Measurements from ENCODE around the gene SOST.
"Not testable (repeated sequence)": the region's sequence is repeated elsewhere in the genome, so short reads cannot be mapped to it uniquely, and the experiment has no call there.

SOST gene

DNA sequence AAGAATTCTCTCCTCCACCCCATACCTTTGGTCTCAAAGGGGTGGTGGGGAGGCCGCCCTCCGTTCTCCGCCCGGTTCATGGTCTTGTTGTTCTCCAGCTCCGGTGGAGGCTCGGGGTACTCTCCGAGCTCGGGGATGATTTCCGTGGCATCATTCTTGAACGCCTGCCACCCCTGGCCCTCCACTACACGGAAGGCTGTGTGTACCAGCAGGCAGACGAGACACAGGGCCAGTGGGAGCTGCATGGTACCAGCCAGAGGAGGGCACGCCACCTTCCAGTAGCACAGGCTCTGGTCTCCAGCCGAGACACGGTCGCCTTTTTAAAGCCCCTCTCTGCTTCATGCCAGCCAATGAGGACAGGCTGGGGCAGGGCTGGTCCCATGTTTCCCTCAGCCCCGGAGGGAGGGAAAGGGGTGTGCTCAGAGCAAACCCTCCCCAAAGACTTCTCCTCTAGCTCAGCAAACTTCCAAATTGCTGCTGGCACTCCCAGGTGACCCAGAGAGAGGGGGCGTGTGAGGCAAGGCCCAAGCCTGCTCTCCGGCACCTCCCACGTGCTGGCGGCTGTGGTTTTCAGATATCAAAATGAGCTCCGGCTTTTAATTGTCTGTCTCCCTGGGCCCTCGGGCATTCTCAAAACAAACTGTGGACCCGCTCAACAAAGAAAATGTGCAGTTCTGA, at the start of gene SOST:
SOST (minus strand) TSS at position 295 of the 678 bp plus-strand sequence; CDS start at position 245, 50 bp downstream.
- DNase-seq (ENCODE audit: low spot score), result no peak

DNA sequence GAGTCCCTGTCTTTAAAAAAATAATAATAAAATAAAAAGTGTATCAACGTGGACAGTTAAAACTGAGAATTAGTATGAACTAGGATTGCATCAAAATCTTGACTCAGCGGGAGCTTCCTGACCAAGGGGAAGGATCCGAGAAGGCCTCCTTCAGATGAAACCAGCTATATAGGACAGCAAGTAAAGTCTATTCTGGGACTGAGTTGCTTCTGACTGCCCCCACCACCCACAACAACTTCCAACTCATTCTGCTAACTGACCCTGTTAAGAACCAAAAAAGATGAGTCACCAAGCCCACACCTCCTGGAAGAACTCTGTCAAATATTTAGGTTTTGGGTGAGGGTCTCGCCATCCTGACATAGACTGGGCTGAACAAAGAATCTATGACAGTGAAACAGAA, 49.5 kb upstream of the SOST start:
- no peak for DNase-seq (ENCODE audit: low spot score)

DNA sequence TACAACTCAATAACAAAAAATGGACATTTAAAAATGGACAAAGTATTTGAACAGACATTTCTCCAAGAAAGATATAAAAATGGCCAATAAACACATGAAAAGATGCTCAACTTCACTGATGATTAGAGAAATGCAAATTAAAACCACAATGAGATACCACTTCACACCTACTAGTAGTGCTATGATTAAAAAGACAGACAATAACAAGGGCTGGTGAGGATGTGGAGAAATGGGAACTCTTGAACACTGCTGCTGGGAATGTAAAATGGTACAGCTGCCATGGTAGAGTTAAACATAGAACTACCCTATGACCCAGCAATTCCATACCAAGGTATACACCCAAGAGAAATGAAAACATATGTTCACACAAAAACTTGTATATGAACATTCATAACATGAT, 46.5 kb upstream of the SOST start:
- DNase-seq (ENCODE audit: low spot score), result no peak

DNA sequence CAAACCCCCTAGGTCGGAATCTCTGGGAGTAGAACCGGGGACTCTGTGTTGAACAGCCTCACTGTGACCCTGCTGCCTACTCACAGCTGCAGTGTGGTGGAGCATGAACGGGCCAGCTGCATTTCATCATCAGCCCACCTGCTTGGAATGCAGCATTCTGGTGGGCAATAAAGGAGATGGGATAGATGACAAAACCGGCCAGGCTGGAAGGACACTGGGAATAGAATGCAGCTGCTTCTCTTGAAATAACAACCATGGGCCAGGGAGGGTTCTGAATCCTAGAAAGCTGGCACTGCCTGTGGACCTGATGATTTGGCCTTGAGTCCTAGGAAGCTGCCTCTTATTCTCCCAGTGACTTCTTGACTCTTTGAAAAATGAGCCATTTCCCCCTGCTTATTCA, 45.2 kb upstream of the SOST start:
- no peak for DNase-seq (ENCODE audit: low spot score)

DNA sequence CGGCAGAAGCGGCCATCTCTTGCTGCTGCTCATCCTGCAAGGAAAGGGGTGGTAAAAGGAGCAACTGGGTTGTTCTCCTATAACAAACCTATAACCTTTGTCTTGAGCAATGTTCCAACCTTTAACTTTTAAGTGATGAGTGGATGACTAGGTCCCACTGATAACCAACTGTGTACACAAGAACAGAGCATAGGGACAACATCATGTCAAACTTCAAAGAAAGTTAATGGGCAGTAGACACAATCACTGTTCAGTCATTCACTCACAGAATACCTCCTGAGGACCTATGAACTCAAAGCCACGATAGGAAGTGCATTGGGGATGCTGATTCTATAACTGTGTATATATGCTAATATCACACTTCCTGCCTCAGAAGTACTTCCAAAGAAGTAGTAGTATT, 43.3 kb upstream of the SOST start:
- no peak for DNase-seq (ENCODE audit: low spot score)

DNA sequence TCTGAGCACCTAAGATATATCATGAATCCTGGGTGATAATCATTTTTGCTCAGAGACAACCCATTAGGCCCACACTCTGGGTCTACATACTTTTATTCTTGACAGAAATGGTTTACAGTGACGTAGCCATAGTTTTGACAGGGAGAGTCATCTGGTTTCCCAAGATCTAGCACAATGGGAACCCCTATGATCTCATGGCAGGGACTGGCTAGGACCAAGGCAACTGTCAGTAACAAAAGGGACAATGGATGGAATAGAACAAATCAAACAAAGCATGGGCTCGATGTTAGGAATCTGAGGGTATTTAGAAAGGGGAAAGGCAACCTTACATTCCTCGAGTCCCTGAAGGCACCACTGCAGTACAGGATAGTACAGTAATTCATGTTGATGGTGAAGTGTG, 42.1 kb upstream of the SOST start:
- no peak for DNase-seq (ENCODE audit: low spot score)

DNA sequence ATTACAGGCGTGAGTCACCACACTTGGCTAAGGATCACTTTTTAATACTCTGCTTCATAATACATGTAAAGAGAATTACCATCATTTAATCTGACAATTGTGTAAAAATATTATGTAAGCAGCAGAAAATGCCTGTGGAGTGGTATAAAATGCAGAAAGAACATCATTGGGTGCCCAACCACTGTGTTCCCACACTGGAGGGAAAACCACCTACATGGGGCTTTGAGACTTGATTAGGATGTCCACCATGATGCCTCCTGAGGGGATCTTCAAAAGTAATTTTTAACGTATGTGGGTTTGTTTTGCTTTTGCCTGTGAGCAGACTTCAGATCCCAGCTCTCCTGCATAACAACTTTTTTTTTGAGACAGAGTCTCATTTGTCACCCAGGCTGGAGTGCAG, 40.5 kb upstream of the SOST start:
- DNase-seq (ENCODE audit: low spot score), result no peak

DNA sequence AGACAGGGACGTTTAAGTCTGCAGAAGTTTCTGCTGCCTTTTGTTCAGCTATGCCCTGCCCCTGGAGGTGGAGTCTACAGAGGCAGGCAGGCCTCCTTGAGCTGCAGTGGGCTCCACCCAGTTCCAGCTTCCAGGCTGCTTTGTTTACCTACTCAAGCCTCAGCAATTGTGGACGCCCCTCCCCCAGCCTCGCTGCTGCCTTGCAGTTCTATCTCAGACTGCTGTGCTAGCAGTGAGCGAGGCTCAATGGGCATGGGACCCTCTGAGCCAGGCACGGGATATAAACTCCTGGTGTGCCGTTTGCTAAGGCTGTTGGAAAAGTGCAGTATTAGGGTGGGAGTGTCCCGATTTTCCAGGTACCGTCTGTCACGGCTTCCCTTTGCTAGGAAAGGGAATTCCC, 39.4 kb upstream of the SOST start:
- DNase-seq (ENCODE audit: low spot score), result not testable (repeated sequence)

DNA sequence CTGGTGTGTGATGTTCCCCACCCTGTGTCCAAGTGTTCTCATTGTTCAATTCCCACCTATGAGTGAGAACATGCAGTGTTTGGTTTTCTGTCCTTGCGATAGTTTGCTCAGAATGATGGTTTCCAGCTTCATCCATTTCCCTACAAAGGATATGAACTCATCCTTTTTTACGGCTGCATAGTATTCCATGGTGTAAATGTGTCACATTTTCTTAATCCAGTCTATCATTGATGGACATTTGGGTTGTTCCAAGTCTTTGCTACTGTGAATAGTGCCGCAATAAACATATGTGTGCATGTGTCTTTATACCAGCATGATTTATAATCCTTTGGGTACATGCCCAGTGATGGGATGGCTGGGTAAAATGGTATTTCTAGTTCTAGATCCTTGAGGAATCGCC, 34.1 kb upstream of the SOST start:
- DNase-seq (ENCODE audit: low spot score), result not testable (repeated sequence)

DNA sequence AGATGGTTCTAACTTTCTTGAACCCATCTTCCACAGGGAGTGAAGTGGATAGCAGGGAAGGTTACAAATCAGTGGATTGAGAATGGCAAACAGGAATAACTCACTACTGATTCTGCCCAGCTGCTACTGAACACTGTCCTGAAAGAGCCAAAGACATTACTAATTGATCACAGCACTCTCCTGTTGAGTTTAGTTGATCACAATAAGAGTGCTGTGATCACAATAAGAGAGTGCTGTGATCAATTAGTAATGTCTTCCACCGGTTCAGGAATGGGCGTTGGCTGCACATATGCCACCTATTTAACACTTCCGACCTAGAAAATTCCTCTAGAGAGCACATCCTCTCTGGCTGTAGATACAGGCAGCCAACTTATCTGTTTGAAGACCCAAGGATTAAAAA, 33.0 kb upstream of the SOST start:
- DNase-seq (ENCODE audit: low spot score), result peak; percentile 52

DNA sequence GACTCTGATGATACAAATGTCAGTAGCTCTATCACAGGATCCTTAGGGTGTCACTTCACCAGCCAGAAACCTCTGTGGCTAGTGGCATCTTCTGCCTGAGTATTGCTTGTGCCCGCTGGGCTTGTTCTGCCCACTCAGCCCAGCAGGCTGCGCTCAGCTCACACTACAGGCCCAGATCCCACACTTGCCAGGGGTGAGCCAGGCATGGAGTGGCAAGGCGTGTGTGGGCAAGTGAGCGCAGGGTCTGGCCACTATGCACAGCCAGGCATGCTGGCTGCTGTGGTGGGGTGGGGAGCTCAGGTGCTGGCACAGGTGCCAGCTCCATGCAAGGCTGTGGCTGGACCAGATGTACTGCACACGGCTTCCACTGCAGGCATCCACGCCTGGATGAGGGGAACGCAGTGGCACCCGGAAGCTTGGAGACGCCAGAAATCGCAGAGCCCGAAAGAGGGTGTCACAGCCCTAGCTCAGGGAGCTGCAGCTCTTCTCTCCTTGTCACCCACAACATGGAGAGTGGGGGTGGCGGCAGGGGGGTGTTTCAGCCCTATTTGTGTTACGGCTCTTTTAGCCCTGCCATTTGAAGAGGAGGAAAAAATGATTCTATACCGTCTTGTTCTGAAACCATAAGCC, 31.8 kb upstream of the SOST start:
- DNase-seq (ENCODE audit: low spot score), result no peak

DNA sequence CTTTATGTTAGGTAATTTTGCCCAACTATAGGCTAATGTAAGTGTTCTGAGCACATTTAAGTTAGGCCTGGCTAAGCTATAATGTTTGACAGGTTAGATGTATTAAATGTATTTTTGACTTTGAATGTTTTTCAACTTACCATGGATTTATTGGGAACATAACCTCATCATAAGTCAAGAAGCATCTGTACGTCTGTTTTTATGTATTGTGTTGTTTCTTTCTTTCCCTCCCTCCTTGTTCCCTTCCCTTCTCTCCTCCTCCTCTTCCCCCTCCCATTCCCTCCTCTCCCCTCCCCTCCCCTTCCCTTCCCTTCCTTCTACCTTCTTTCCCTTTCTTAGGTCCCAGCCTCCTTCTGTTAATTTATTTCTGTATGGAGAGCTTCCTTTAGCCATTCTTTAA, 30.9 kb upstream of the SOST start:
- DNase-seq (ENCODE audit: low spot score), result no peak

DNA sequence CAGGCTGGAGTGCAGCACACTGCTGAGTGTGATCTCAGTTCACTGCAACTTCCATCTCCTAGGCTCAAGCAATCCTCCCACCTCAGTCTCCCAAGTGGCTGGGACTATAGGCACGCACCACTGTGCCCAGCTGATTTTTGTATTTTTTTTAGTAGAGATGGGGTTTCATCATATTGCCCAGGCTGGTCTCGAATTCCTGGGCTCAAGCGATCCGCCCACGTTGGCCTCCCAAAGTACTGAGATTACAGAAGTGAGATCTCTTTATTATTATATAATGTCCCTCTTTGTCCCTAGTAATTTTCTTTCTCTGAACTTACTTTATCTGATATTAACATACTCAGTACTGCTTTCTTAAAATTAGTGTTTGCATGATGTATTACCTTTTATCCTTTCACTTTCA, 29.9 kb upstream of the SOST start:
- DNase-seq (ENCODE audit: low spot score), result no peak

DNA sequence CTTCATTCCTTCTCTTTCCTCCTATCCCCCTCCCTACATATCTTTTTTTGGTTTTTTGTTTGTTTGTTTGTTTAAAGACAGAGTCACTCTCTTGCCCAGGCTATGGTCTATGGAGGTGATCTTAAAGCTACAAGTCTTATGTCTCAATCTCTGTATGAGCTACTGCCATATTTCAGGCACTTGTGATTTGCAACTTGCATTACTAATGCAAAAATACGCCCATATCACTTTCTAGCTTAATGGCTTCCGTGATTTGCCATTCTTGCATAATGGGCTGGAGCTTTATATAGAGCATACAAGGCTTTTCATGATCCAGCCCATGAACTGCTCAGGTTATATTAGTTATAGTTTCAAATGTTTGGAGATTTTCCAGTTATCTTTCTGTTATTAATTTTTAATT, 29.1 kb upstream of the SOST start:
- DNase-seq (ENCODE audit: low spot score), result no peak

DNA sequence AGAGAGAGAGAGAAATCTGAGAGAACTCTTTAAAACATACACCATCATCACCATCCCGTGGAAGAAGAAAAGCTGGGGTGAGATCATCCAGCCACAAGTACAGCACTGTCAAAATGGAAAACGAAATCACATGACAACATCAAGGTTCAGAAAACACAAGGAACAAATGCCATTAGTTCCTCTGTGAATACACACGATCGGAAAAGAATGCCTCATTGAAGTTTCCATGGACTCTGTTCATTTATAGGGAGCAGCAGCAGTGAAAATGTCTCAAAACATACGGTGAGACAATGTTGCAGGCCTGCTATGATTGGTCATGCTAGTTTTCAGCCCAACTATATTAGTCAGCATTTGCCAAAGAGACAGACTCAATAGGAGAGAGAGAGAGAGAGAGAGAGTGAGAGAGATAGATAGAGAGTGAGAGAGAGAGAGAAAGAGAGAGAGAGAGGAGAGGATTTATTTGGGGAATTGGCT, 26.1 kb upstream of the SOST start:
- no peak for DNase-seq (ENCODE audit: low spot score)

DNA sequence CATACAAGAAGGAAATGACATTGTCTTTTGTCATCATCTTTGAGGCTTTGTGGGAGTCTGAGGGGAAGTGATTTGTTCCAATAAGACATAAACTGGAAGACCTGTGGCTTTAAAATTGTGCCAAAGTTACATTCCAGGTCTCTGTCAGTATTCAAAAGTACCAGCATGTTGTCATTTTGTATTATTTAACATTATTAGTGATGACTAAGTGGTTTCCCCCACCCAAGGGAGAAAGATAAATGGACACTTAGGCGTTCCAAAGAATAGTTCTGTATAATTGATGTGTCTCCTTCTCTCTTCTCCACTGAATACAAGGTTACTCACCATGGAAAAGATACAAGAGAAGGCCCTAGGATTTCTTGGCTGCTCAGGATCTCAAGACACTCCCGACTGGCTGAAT, 25.5 kb upstream of the SOST start:
- no peak for DNase-seq (ENCODE audit: low spot score)

DNA sequence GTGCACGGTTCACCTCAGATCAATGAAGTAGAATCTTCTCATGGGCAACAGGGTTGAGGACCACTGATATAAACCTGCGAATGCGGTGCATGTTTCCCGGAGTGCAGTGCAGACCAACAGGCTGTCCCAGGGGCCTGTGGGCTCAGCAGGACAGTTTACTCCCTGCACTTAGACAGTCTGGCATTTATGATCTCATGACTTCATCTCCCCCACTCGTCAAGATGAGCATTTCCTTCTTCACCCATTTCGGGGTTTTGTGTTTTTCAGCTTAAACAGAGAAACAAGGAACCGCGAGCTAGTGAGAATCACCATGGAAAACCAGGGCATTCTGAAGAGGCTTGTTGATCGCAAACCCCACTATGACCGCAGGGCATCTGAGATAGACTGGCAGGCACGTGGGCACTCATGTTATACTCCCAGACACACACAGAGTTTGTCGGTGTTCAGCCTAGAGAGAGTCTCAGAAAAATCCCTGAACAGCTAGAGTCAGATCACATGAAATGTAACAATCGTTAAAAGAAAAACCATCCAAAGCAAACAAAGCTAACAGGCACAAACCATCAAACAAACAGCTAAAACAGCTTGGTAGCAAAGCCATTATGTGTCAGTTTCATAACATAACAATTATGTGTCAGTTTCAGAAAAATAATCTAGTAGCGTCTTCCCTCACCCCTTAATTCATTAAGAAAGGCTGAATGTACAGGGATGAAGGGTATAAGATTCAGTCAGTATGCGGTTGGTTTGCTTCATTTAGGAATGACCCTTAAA, 24.5 kb upstream of the SOST start:
- DNase-seq (ENCODE audit: low spot score), result no peak

DNA sequence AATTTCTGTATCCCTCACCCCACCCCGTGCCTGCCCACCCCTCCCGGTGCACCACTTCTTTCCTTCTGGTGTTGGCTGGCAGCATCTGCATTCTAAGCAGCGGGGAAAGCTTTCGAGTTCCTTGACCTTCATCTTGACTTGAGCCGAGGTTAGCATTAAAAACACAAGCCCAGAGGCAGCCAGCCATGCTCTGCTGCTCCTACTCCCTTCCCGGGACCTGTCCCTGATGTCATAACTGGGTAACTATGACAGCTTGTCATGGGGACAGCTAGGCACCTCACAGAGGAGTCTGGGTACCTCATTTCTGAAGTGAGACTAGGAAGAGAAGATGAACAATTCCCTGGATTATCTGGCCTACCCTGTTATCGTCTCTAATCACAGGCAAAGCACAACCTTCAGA, 21.5 kb upstream of the SOST start, which contains the start of gene CFAP97D1:
CFAP97D1 (plus strand) TSS at position 301 of the 400 bp plus-strand sequence; CDS start at position 329, 28 bp downstream.
- no peak for DNase-seq (ENCODE audit: low spot score)

DNA sequence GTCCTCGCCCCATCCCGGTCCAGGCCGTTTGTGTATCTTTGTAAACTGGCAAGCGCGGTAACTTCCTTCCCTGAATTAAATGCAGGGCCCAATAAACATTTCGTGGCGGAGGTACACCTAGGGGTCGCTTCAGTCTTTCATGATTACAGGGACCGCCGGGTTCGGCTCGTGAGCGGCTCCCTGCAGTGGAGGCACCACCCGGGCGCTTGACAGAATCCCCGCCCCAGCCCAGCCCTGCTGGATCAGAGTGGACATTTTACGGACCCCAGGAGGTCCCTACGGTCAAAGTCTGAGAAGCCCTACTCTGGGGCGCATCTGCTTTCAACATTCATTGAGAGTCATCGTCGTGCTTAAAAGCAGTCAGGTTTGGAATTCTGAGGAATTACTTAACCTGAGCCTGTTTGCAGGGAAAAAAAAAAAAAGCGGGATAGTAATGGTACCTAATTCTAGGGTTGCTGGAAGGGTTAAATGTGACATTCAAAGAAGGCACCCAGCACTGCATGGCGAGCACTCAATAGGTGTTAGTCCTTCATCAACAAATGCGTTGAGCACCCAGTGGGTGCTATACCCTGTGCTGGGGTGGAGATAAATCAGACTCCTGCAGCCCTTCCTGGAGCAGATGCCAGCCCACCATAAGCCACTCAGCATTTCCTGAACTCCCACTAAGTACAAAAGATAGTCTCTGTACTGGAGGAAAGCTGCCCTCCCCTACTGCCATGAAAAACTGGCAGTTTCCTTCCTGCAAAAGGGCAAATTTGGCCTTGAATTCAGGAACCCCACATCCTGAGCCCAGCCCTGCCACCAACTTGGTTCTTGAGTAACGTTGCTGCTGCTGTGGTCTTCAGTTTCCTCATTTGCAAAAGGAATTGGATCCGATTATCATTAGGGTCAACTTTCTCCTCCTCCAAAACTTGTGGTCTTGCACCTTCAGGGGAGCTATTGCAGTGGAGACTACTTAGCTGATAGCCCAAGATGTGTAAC, 20.8 kb upstream of the SOST start:
- DNase-seq (ENCODE audit: low spot score), result no peak

DNA sequence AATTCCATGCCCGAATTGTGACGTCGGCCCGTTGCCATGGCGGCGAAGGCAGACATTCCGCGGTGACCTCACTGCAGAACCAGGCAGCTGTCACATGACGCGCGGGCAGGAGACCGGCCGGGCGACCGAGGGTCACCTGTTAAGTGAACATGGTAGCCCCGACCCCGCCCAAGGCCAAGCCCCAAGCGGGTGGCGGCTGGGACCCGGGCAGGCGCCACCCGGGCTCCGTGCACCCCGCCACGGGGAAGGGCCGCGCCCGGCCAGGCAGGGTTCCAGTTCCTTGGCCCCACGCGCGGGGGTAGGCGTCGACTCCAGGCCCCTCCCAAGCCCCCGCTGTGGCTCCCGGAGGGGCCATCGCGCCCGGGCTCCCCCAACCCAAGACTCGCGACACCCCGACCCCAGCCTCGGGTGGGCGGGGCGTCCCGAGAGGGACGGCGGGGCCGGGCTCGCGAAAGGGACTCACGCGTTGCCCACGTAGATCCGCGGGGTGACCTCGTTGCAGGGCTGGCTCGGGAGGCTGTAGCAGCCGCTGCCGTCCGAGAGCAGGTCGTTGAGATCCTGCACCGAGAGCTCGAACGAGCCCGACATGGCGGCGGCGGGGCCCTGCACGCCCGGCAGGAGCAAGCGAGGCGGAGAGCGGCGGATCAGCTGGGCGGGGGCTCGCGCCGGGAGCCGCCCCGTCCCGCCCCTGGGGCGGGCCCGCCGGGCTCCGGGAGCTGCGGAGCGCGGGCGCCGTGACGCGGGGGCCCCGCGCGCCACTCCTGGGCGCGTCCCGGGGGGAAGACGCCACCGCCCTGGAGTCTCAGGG, 19.9 kb upstream of the SOST start, which contains the start of gene DUSP3:
DUSP3 (minus strand) TSS at position 641 of the 808 bp plus-strand sequence; CDS start at position 588, 53 bp downstream.
- peak; percentile 92 for DNase-seq (ENCODE audit: low spot score)

Data from LoVo (cell line).